ENCODE data around the gene DOC2A. TPM values are rescaled to one million over a fixed set of nuclear protein-coding genes. Genes with fewer than 3 reads are reported as not detected.

DOC2A gene
- polyA plus RNA-seq, 1 donor from 2014 or later, result 7.3 TPM

DNA sequence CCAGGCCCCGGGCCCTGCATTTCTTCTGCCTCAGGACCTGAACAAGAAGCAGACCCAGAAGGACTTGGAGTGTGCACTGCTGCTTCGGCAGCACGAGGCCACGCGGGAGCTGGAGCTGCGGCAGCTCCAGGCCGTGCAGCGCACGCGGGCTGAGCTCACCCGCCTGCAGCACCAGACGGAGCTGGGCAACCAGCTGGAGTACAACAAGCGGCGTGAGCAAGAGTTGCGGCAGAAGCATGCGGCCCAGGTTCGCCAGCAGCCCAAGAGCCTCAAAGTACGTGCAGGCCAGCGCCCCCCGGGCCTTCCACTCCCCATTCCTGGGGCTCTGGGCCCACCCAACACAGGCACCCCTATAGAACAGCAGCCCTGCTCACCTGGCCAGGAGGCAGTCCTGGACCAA lies 24.6 kb downstream of the DOC2A start:
- Histone ChIP-seq H3K27ac (ENCODE audit: low read length) (no peak overlapping the region), H3K9me2 (ENCODE audit: insufficient read depth, low read length) (no peaks in the 10 kb centered on the region), H3K27me3 (ENCODE audit: insufficient read depth, low read depth, low read length) (no peaks in the 10 kb centered on the region), H2AFZ (ENCODE audit: low read depth, low read length) (no peak overlapping the region), H3K79me2 (replicated peaks; ENCODE audit: insufficient read depth, low read length) (no peaks in the 10 kb centered on the region), H3K4me3 (ENCODE audit: low read length) (no peak overlapping the region), H3K9ac (ENCODE audit: low read length) (no peak overlapping the region), H3K36me3 (ENCODE audit: insufficient read depth, low read length) (no peaks in the 10 kb centered on the region), H4K20me1 (ENCODE audit: insufficient read depth) (no peaks in the 10 kb centered on the region), H3K9me3 (ENCODE audit: low read length) (no peaks in the 10 kb centered on the region), H3K4me2 (ENCODE audit: low read length) (no peak overlapping the region), H3F3A (ENCODE audit: insufficient read depth, low read length, poor library complexity, severe bottlenecking) (no peaks in the 10 kb centered on the region)
- TF ChIP-seq RAD21 (conservative IDR thresholded peaks at IDR 0.05) (no peak), SMC3 (conservative IDR thresholded peaks at IDR 0.05; ENCODE audit: poor library complexity) (no peak), EZH2 (IDR thresholded peaks at IDR 0.05; ENCODE audit: borderline replicate concordance, insufficient read depth, low read length, poor library complexity, severe bottlenecking) (no peak), POLR2AphosphoS5 (IDR thresholded peaks at IDR 0.05) (no peak), TAF1 (IDR thresholded peaks at IDR 0.05; ENCODE audit: low read depth) (no peak), MXI1 (conservative IDR thresholded peaks at IDR 0.05; ENCODE audit: poor library complexity, severe bottlenecking) (no peak), EP300 (conservative IDR thresholded peaks at IDR 0.05; ENCODE audit: poor library complexity, severe bottlenecking) (no peak)
- TF ChIP-seq, protein P1, sequence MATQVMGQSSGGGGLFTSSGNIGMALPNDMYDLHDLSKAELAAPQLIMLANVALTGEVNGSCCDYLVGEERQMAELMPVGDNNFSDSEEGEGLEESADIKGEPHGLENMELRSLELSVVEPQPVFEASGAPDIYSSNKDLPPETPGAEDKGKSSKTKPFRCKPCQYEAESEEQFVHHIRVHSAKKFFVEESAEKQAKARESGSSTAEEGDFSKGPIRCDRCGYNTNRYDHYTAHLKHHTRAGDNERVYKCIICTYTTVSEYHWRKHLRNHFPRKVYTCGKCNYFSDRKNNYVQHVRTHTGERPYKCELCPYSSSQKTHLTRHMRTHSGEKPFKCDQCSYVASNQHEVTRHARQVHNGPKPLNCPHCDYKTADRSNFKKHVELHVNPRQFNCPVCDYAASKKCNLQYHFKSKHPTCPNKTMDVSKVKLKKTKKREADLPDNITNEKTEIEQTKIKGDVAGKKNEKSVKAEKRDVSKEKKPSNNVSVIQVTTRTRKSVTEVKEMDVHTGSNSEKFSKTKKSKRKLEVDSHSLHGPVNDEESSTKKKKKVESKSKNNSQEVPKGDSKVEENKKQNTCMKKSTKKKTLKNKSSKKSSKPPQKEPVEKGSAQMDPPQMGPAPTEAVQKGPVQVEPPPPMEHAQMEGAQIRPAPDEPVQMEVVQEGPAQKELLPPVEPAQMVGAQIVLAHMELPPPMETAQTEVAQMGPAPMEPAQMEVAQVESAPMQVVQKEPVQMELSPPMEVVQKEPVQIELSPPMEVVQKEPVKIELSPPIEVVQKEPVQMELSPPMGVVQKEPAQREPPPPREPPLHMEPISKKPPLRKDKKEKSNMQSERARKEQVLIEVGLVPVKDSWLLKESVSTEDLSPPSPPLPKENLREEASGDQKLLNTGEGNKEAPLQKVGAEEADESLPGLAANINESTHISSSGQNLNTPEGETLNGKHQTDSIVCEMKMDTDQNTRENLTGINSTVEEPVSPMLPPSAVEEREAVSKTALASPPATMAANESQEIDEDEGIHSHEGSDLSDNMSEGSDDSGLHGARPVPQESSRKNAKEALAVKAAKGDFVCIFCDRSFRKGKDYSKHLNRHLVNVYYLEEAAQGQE (IDR thresholded peaks at IDR 0.05; ENCODE audit: borderline replicate concordance), result no peak
- TF ChIP-seq, protein P2, sequence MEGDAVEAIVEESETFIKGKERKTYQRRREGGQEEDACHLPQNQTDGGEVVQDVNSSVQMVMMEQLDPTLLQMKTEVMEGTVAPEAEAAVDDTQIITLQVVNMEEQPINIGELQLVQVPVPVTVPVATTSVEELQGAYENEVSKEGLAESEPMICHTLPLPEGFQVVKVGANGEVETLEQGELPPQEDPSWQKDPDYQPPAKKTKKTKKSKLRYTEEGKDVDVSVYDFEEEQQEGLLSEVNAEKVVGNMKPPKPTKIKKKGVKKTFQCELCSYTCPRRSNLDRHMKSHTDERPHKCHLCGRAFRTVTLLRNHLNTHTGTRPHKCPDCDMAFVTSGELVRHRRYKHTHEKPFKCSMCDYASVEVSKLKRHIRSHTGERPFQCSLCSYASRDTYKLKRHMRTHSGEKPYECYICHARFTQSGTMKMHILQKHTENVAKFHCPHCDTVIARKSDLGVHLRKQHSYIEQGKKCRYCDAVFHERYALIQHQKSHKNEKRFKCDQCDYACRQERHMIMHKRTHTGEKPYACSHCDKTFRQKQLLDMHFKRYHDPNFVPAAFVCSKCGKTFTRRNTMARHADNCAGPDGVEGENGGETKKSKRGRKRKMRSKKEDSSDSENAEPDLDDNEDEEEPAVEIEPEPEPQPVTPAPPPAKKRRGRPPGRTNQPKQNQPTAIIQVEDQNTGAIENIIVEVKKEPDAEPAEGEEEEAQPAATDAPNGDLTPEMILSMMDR (IDR thresholded peaks at IDR 0.05; ENCODE audit: poor library complexity, severe bottlenecking), result no peak

DNA sequence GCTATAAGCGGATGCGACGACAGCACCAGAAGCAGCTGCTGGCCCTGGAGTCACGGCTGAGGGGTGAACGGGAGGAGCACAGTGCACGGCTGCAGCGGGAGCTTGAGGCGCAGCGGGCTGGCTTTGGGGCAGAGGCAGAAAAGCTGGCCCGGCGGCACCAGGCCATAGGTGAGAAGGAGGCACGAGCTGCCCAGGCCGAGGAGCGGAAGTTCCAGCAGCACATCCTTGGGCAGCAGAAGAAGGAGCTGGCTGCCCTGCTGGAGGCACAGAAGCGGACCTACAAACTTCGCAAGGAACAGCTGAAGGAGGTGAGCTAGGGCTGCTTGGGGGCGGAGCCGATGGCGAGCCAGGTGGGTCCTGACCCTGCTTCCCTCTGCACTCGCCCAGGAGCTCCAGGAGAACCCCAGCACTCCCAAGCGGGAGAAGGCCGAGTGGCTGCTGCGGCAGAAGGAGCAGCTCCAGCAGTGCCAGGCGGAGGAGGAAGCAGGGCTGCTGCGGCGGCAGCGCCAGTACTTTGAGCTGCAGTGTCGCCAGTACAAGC lies 25.5 kb downstream of the DOC2A start:
- no peaks in the 10 kb centered on the region for H4K20me1 ChIP-seq (ENCODE audit: insufficient read depth)
- TF ChIP-seq MXI1 (conservative IDR thresholded peaks at IDR 0.05; ENCODE audit: poor library complexity, severe bottlenecking), result no peak

DNA sequence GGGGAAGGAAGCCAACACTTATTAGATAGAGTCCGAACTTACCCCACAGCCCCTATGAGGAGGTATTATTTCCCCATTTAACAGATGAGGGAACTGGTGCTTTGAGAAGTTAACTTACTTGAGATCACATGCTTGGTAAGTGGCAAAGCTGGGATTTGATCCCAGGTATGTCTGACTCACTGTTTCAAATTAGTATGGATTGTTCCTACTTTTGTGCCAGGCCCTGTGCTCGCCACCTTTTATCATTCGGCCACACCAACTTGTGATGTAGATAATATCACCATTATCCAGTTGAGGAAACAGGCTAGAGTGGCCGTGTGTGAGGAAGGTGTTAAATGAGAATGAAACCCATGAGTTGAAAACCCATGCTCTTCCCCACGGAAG lies 26.1 kb downstream of the DOC2A start:
- TF ChIP-seq, protein P1 (IDR thresholded peaks at IDR 0.05; ENCODE audit: borderline replicate concordance), result no peak
- TF ChIP-seq POLR2AphosphoS5 (IDR thresholded peaks at IDR 0.05), result no peak
- TF ChIP-seq TAF1 (IDR thresholded peaks at IDR 0.05; ENCODE audit: low read depth), result no peak
- no peak for TF ChIP-seq RAD21 (conservative IDR thresholded peaks at IDR 0.05)
- no peak for TF ChIP-seq EZH2 (IDR thresholded peaks at IDR 0.05; ENCODE audit: borderline replicate concordance, insufficient read depth, low read length, poor library complexity, severe bottlenecking)
- no peak for TF ChIP-seq EP300 (conservative IDR thresholded peaks at IDR 0.05; ENCODE audit: poor library complexity, severe bottlenecking)
- TF ChIP-seq MXI1 (conservative IDR thresholded peaks at IDR 0.05; ENCODE audit: poor library complexity, severe bottlenecking), result no peak
- TF ChIP-seq, protein P2 (IDR thresholded peaks at IDR 0.05; ENCODE audit: poor library complexity, severe bottlenecking), result no peak
- H3K36me3 ChIP-seq (ENCODE audit: insufficient read depth, low read length), result no peaks in the 10 kb centered on the region

More for the DNA sequence above, 25.5 kb downstream of the DOC2A start:
- Histone ChIP-seq H3K9me2 (ENCODE audit: insufficient read depth, low read length) (no peaks in the 10 kb centered on the region), H3K9me3 (ENCODE audit: low read length) (no peaks in the 10 kb centered on the region), H3K27ac (ENCODE audit: low read length) (no peak overlapping the region), H3K9ac (ENCODE audit: low read length) (no peak overlapping the region), H3K27me3 (ENCODE audit: insufficient read depth, low read depth, low read length) (no peaks in the 10 kb centered on the region), H3K4me3 (ENCODE audit: low read length) (no peak overlapping the region), H3F3A (ENCODE audit: insufficient read depth, low read length, poor library complexity, severe bottlenecking) (no peaks in the 10 kb centered on the region), H3K79me2 (replicated peaks; ENCODE audit: insufficient read depth, low read length) (no peaks in the 10 kb centered on the region), H2AFZ (ENCODE audit: low read depth, low read length) (no peak overlapping the region), H3K36me3 (ENCODE audit: insufficient read depth, low read length) (no peaks in the 10 kb centered on the region), H3K4me2 (ENCODE audit: low read length) (no peak overlapping the region)

More for the DNA sequence above, 26.1 kb downstream of the DOC2A start:
- Histone ChIP-seq H3F3A (ENCODE audit: insufficient read depth, low read length, poor library complexity, severe bottlenecking) (no peaks in the 10 kb centered on the region), H3K9me2 (ENCODE audit: insufficient read depth, low read length) (no peaks in the 10 kb centered on the region), H3K79me2 (replicated peaks; ENCODE audit: insufficient read depth, low read length) (no peaks in the 10 kb centered on the region), H3K27ac (ENCODE audit: low read length) (no peak overlapping the region), H2AFZ (ENCODE audit: low read depth, low read length) (no peak overlapping the region), H3K9me3 (ENCODE audit: low read length) (no peaks in the 10 kb centered on the region), H4K20me1 (ENCODE audit: insufficient read depth) (no peaks in the 10 kb centered on the region), H3K4me2 (ENCODE audit: low read length) (no peak overlapping the region), H3K9ac (ENCODE audit: low read length) (no peak overlapping the region), H3K4me3 (ENCODE audit: low read length) (no peak overlapping the region), H3K27me3 (ENCODE audit: insufficient read depth, low read depth, low read length) (no peaks in the 10 kb centered on the region)

Data from neural cell (in vitro differentiated cells).